Neural cell (in vitro differentiated cells): ENCODE measurements around the gene SYT7. TPM values are rescaled to one million over a fixed set of nuclear protein-coding genes. Genes with fewer than 3 reads are reported as not detected.
A peak's percentile ranks its signal among the peaks of the same experiment; 100 is the strongest.

Source experiments
- H2AFZ ChIP-seq: fragments of 200-600, 300-800 bp; sonication (generic), shearing (Covaris generic); 2 replicates; pipeline ENCODE4 v1.6.0; 2014; ENCODE audit warnings: low read depth, mild to moderate bottlenecking, antibody characterized with exemption, low read length, moderate library complexity
- H3F3A ChIP-seq: fragments of 200-600 bp; shearing (Covaris generic); 2 replicates; pipeline ENCODE4 v1.6.1; 2016; ENCODE audit warnings: mild to moderate bottlenecking, moderate library complexity, mixed read lengths, antibody characterized with exemption, low read length; ENCODE audit not compliant: insufficient read depth, poor library complexity, severe bottlenecking
- H3K27ac ChIP-seq: fragments of 200-600, 300-800 bp; sonication (generic), shearing (Covaris generic); 2 replicates; pipeline ENCODE4 v1.5.1; 2014; ENCODE audit warnings: mild to moderate bottlenecking, low read length, moderate library complexity
- H3K27me3 ChIP-seq: fragments of 300-800, 200-600 bp; sonication (generic), shearing (Covaris generic); 2 replicates; pipeline ENCODE4 v1.6.0; 2014; ENCODE audit warnings: mild to moderate bottlenecking, low read depth, low read length, moderate library complexity; ENCODE audit not compliant: insufficient read depth
- H3K36me3 ChIP-seq: fragments of 300-800, 200-600 bp; sonication (generic), shearing (Covaris generic); 2 replicates; pipeline ENCODE4 v1.5.1; 2014; ENCODE audit warnings: mild to moderate bottlenecking, antibody characterized with exemption, low read length, moderate library complexity; ENCODE audit not compliant: insufficient read depth
- H3K4me2 ChIP-seq: fragments of 300-800, 200-600 bp; sonication (generic), shearing (Covaris generic); 2 replicates; pipeline ENCODE4 v1.6.0; 2014; ENCODE audit warnings: mild to moderate bottlenecking, low read length
- H3K4me3 ChIP-seq: fragments of 300-800, 200-600 bp; sonication (generic), shearing (Covaris generic); 2 replicates; pipeline ENCODE4 v1.5.1; 2014; ENCODE audit warnings: mild to moderate bottlenecking, low read length, moderate library complexity
- H3K79me2 ChIP-seq: fragments of 200-600 bp; shearing (Covaris generic); replicated peaks from 2 replicates; pipeline ENCODE4 v1.6.0; 2014; ENCODE audit warnings: mild to moderate bottlenecking, low read length, moderate library complexity; ENCODE audit not compliant: insufficient read depth
- H3K9ac ChIP-seq: fragments of 300-800, 200-600 bp; sonication (generic), shearing (Covaris generic); 2 replicates; pipeline ENCODE4 v1.6.1; 2016; ENCODE audit warnings: mild to moderate bottlenecking, low read length, mixed read lengths
- H3K9me2 ChIP-seq: fragments of 200-600 bp; shearing (Covaris generic); 2 replicates; pipeline ENCODE4 v1.6.1; 2016; ENCODE audit warnings: mild to moderate bottlenecking, low read length, mixed read lengths; ENCODE audit not compliant: insufficient read depth
- H3K9me3 ChIP-seq: fragments of 200-600, 300-800 bp; sonication (generic), shearing (Covaris generic); 2 replicates; pipeline ENCODE4 v1.6.1; 2016; ENCODE audit warnings: mild to moderate bottlenecking, mixed run types, low read length, moderate library complexity, mixed read lengths
- H4K20me1 ChIP-seq: fragments of 200-600 bp; shearing (Covaris generic); 2 replicates; pipeline ENCODE4 v1.6.1; 2016; ENCODE audit warnings: mild to moderate bottlenecking, mixed run types; ENCODE audit not compliant: insufficient read depth
- EP300 ChIP-seq: fragments of 450-650 bp; conservative IDR thresholded peaks from 2 replicates; pipeline ENCODE4 v1.6.1; 2014; ENCODE audit warnings: antibody characterized with exemption, mild to moderate bottlenecking, moderate library complexity; ENCODE audit not compliant: poor library complexity, severe bottlenecking
- EZH2 ChIP-seq: fragments of 200-600, 300-800 bp; shearing (Covaris generic), sonication (generic); IDR thresholded peaks from 2 replicates; pipeline ENCODE4 v1.6.1; 2014; ENCODE audit warnings: antibody characterized with exemption, low read length, borderline replicate concordance, mild to moderate bottlenecking; ENCODE audit not compliant: insufficient read depth, poor library complexity, severe bottlenecking
- MXI1 ChIP-seq: fragments of 450-650 bp; conservative IDR thresholded peaks from 2 replicates; pipeline ENCODE4 v1.6.1; 2014; ENCODE audit warnings: antibody characterized with exemption, mild to moderate bottlenecking; ENCODE audit not compliant: poor library complexity, severe bottlenecking
- POLR2AphosphoS5 ChIP-seq: IDR thresholded peaks from 2 replicates; pipeline ENCODE4 v1.6.1; 2012
- RAD21 ChIP-seq: fragments of 450-650 bp; conservative IDR thresholded peaks from 2 replicates; pipeline ENCODE4 v1.6.1; 2014; ENCODE audit warnings: antibody characterized with exemption, mild to moderate bottlenecking, moderate library complexity
- SMC3 ChIP-seq: fragments of 450-650 bp; conservative IDR thresholded peaks from 2 replicates; pipeline ENCODE4 v1.6.1; 2014; ENCODE audit warnings: antibody characterized with exemption, mild to moderate bottlenecking, moderate library complexity; ENCODE audit not compliant: poor library complexity
- TAF1 ChIP-seq: IDR thresholded peaks from 2 replicates; pipeline ENCODE4 v1.6.1; 2012; ENCODE audit warnings: low read depth
- polyA plus RNA-seq: library from polyadenylated mRNA; depleted of rRNA; stranded (reverse); fragments of >200 nt; gene quantifications from 2 replicates; pipeline ENCODE4 v1.2.3, GENCODE V29; 2014
- TF ChIP-seq, protein P1 (sequence below): fragments of 450-650 bp; IDR thresholded peaks from 2 replicates; pipeline ENCODE4 v1.5.1; 2014; ENCODE audit warnings: antibody characterized with exemption, mild to moderate bottlenecking, moderate library complexity; ENCODE audit not compliant: poor library complexity, severe bottlenecking
- TF ChIP-seq, protein P2 (sequence below): IDR thresholded peaks from 2 replicates; pipeline ENCODE4 v1.6.1; 2012; ENCODE audit warnings: borderline replicate concordance

SYT7 gene
- polyA plus RNA-seq, 1 donor from 2014 or later: 14.0 TPM

DNA sequence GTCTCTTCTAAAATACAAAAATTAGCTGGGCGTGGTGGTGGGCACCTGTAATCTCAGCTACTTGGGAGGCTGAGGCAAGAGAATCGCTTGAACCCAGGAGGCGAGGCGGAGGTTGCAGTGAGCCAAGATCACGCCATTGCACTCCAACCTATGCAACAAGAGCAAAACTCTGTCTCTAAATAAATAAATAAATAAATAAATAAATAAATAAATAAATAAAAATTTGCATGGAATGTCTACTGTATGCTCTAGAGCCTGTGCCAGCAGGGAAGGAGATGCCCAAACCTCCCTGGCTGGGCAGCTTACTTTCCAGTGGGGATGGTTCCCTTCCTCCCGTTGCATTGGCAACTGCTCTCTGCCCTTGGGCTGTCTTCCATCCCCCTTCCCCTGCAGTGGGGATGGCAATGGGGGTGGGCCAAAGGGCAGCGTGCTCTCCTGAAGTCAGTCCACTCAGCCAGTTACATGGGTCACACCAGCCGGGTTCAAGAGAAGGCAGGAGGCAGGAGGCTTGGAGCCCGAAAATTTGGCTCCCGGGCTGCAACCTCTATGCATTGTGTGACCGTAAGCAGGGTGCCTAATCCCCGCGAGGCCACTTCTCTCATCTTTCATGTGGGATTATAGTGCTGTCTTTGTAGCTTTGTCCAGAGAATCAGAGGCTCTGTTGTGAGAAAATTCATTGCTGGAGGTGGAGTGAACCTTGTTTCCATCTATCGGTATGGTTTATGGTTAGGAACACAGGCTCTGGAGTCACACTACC, 73.7 kb downstream of the SYT7 start:
- Histone ChIP-seq H3K36me3 (no peaks in the 10 kb centered on the region), H3K27ac (no peak overlapping the region), H3F3A (no peaks in the 10 kb centered on the region), H3K27me3 (no peaks in the 10 kb centered on the region), H4K20me1 (no peaks in the 10 kb centered on the region), H3K9ac (peak overlapping the region; percentile 68), H3K4me2 (no peak overlapping the region), H3K79me2 (no peaks in the 10 kb centered on the region), H3K9me3 (no peaks in the 10 kb centered on the region), H2AFZ (no peak overlapping the region), H3K4me3 (no peak overlapping the region), H3K9me2 (no peaks in the 10 kb centered on the region)
- TF ChIP-seq, protein P1, sequence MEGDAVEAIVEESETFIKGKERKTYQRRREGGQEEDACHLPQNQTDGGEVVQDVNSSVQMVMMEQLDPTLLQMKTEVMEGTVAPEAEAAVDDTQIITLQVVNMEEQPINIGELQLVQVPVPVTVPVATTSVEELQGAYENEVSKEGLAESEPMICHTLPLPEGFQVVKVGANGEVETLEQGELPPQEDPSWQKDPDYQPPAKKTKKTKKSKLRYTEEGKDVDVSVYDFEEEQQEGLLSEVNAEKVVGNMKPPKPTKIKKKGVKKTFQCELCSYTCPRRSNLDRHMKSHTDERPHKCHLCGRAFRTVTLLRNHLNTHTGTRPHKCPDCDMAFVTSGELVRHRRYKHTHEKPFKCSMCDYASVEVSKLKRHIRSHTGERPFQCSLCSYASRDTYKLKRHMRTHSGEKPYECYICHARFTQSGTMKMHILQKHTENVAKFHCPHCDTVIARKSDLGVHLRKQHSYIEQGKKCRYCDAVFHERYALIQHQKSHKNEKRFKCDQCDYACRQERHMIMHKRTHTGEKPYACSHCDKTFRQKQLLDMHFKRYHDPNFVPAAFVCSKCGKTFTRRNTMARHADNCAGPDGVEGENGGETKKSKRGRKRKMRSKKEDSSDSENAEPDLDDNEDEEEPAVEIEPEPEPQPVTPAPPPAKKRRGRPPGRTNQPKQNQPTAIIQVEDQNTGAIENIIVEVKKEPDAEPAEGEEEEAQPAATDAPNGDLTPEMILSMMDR: no peak
- no peak for TF ChIP-seq TAF1
- TF ChIP-seq EZH2: no peak
- TF ChIP-seq, protein P2, sequence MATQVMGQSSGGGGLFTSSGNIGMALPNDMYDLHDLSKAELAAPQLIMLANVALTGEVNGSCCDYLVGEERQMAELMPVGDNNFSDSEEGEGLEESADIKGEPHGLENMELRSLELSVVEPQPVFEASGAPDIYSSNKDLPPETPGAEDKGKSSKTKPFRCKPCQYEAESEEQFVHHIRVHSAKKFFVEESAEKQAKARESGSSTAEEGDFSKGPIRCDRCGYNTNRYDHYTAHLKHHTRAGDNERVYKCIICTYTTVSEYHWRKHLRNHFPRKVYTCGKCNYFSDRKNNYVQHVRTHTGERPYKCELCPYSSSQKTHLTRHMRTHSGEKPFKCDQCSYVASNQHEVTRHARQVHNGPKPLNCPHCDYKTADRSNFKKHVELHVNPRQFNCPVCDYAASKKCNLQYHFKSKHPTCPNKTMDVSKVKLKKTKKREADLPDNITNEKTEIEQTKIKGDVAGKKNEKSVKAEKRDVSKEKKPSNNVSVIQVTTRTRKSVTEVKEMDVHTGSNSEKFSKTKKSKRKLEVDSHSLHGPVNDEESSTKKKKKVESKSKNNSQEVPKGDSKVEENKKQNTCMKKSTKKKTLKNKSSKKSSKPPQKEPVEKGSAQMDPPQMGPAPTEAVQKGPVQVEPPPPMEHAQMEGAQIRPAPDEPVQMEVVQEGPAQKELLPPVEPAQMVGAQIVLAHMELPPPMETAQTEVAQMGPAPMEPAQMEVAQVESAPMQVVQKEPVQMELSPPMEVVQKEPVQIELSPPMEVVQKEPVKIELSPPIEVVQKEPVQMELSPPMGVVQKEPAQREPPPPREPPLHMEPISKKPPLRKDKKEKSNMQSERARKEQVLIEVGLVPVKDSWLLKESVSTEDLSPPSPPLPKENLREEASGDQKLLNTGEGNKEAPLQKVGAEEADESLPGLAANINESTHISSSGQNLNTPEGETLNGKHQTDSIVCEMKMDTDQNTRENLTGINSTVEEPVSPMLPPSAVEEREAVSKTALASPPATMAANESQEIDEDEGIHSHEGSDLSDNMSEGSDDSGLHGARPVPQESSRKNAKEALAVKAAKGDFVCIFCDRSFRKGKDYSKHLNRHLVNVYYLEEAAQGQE: no peak
- TF ChIP-seq RAD21: no peak
- no peak for TF ChIP-seq MXI1
- TF ChIP-seq SMC3: no peak
- TF ChIP-seq POLR2AphosphoS5: no peak
- no peak for TF ChIP-seq EP300

- no peak overlapping the region for H3K4me2 ChIP-seq
- H3K9ac ChIP-seq: no peak overlapping the region
- no peak overlapping the region for H3K27ac ChIP-seq
- no peaks in the 10 kb centered on the region for H3K79me2 ChIP-seq
- H3K9me3 ChIP-seq: no peaks in the 10 kb centered on the region
- H3F3A ChIP-seq: no peaks in the 10 kb centered on the region
- no peaks in the 10 kb centered on the region for H3K36me3 ChIP-seq
- H3K9me2 ChIP-seq: no peaks in the 10 kb centered on the region
- H3K4me3 ChIP-seq: no peak overlapping the region
- H3K27me3 ChIP-seq: no peaks in the 10 kb centered on the region
- H2AFZ ChIP-seq: no peak overlapping the region
- H4K20me1 ChIP-seq: no peaks in the 10 kb centered on the region
- TF ChIP-seq POLR2AphosphoS5: no peak
- TF ChIP-seq, protein P1: no peak
- TF ChIP-seq EP300: no peak
- TF ChIP-seq TAF1: no peak
- TF ChIP-seq, protein P2: no peak
- TF ChIP-seq MXI1: no peak
- no peak for TF ChIP-seq SMC3
- no peak for TF ChIP-seq EZH2
- no peak for TF ChIP-seq RAD21
Measured at GRCh38 chr11:61505640-61506155, 75.2 kb downstream of the SYT7 start.
